Colon (tissue), 2 donors: ENCODE measurements around the gene SUN5.
"Not testable (repeated sequence)": the region's sequence is repeated elsewhere in the genome, so short reads cannot be mapped to it uniquely, and the experiment has no call there.

Experiments used
- FAIRE-seq: peaks from 2 replicates; lab custom pipeline; 2012; peaks lifted over from hg19 to GRCh38; lab: Jason Lieb, UNC
- donor health status: control.
- donor health status: control.

The SUN5 gene

GRCh38 chr20:32965115-32965514 is 39.1 kb downstream of the SUN5 start:
- FAIRE-seq, result no peak

GRCh38 chr20:32964575-32964974 is 39.7 kb downstream of the SUN5 start:
- FAIRE-seq, result no peak

GRCh38 chr20:32963176-32963575 is 41.1 kb downstream of the SUN5 start:
- FAIRE-seq, result no peak

- FAIRE-seq, result not testable (repeated sequence)
Observed at GRCh38 chr20:32962646-32963045, 41.6 kb downstream of the SUN5 start.

- no peak for FAIRE-seq
Observed at GRCh38 chr20:32962053-32962452, 42.2 kb downstream of the SUN5 start.

- no peak for FAIRE-seq
Observed at GRCh38 chr20:32960849-32961731, 43.1 kb downstream of the SUN5 start.

GRCh38 chr20:32960222-32960518 is 44.1 kb downstream of the SUN5 start:
- no peak for FAIRE-seq

- no peak for FAIRE-seq
Observed at GRCh38 chr20:32959351-32960221, 44.6 kb downstream of the SUN5 start.

- no peak for FAIRE-seq
Observed at GRCh38 chr20:32958574-32958973, 45.7 kb downstream of the SUN5 start.

- no peak for FAIRE-seq
Observed at GRCh38 chr20:32957459-32957858, 46.8 kb downstream of the SUN5 start.

GRCh38 chr20:32950539-32950938 is 53.7 kb downstream of the SUN5 start:
- FAIRE-seq, result not testable (repeated sequence)

GRCh38 chr20:32946629-32947028 is 57.6 kb downstream of the SUN5 start:
- no peak for FAIRE-seq

GRCh38 chr20:32945710-32946221 is 58.5 kb downstream of the SUN5 start:
- FAIRE-seq, result no peak

GRCh38 chr20:32943490-32944052 is 60.7 kb downstream of the SUN5 start:
- no peak for FAIRE-seq

- no peak for FAIRE-seq
Observed at GRCh38 chr20:32941155-32941885, 62.9 kb downstream of the SUN5 start.

GRCh38 chr20:32934580-32934979 is 69.7 kb downstream of the SUN5 start:
- no peak for FAIRE-seq
